Measurements from ENCODE around the gene LMX1B. TPM values are rescaled to one million over a fixed set of nuclear protein-coding genes. Genes with fewer than 3 reads are reported as not detected.

The LMX1B gene
- total and polyA plus RNA-seq, 7 donors: 0.12 to 1.4 (median 0.16) TPM; not detected in 2

DNA sequence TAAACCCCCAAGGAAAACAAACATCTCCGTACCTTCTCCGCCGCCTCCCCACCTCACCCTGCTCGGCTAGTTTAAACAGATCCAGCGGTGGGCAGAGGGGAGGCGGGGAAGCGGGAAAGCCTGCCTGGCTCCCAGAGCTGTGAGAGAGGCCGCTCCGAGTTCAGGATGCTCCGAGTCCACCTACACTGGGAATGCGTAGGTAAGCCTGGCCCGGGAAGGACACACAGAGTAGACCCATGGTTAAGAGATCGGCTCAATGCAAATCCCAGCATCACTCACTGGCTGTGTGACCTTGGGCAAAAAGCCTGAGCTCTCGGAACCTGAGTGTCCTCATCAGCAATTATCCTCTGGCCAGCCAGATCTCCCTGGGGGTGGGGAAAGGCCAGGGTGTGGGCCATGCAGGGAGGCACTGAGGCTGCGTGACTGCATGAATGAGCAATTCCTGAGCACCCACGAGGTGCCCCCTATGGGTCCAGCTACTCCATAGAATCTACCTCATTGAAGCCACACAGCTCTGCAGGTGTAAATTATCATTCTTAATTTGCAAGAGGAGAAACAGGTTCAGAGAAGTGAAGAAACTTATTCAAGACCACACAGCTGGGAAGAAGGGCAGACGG, 30.5 kb upstream of the LMX1B start:
- TF ChIP-seq, protein P1, sequence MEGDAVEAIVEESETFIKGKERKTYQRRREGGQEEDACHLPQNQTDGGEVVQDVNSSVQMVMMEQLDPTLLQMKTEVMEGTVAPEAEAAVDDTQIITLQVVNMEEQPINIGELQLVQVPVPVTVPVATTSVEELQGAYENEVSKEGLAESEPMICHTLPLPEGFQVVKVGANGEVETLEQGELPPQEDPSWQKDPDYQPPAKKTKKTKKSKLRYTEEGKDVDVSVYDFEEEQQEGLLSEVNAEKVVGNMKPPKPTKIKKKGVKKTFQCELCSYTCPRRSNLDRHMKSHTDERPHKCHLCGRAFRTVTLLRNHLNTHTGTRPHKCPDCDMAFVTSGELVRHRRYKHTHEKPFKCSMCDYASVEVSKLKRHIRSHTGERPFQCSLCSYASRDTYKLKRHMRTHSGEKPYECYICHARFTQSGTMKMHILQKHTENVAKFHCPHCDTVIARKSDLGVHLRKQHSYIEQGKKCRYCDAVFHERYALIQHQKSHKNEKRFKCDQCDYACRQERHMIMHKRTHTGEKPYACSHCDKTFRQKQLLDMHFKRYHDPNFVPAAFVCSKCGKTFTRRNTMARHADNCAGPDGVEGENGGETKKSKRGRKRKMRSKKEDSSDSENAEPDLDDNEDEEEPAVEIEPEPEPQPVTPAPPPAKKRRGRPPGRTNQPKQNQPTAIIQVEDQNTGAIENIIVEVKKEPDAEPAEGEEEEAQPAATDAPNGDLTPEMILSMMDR (IDR thresholded peaks at IDR 0.05): no peak
- TF ChIP-seq POLR2AphosphoS5 (IDR thresholded peaks at IDR 0.05) (no peak), EP300 (IDR thresholded peaks at IDR 0.05) (no peak), POLR2A (IDR thresholded peaks at IDR 0.05) (no peak)
- peaks cover 0 to 16% (median 0%) of the 10 kb centered on the region in 3 donors for H3K27me3 ChIP-seq
- no peak overlapping the region for H3K27ac ChIP-seq
- no peaks in the 10 kb centered on the region for H3K9me3 ChIP-seq
- intact Hi-C loops (cut with DNase I): no loop called here
- DNase-seq: no peak
- no peaks in the 10 kb centered on the region for H3K36me3 ChIP-seq
- WGBS, 2 donors: 20 to 56% methylated on average over 17 of the region's 17 CpGs
- peaks cover 0 to 16% (median 12%) of the 10 kb centered on the region in 4 donors for H3K4me1 ChIP-seq
- H3K4me3 ChIP-seq: no peak overlapping the region

DNA sequence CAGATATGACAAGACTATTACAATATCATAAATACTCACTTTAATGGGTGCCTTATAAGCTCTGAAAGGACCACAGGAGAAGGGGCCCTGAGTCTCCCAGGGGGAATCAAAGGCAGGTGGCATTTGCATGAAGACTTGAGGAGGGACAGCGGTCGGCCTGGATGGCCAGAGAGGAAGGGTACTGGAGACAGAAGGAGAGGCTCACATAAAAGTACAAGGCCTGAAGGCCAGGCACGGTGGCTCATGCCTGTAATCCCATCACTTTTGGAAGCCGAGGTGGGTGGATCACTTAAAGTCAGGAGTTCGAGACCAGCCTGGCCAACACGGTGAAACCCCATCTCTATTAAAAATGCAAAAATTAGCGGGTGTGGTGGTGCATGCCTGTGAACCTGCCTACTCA, 29.1 kb upstream of the LMX1B start:
- no peak overlapping the region for H3K27ac ChIP-seq
- no peak for DNase-seq
- no peak overlapping the region for H3K4me3 ChIP-seq
- intact Hi-C loops (cut with DNase I): no loop called here
- H3K4me1 ChIP-seq: peaks cover 0 to 19% (median 14%) of the 10 kb centered on the region in 4 donors
- 91 to 96% methylated on average over 7 of the region's 7 CpGs for WGBS, 2 donors
- TF ChIP-seq EP300 (IDR thresholded peaks at IDR 0.05) (no peak), POLR2A (IDR thresholded peaks at IDR 0.05) (no peak)
- H3K9me3 ChIP-seq: no peaks in the 10 kb centered on the region
- no peaks in the 10 kb centered on the region for H3K36me3 ChIP-seq
- H3K27me3 ChIP-seq: peaks cover 0 to 16% (median 0%) of the 10 kb centered on the region in 3 donors

- no peak for DNase-seq
Observed at GRCh38 chr9:126586236-126586635, 27.5 kb upstream of the LMX1B start.

GRCh38 chr9:126587187-126588185, 26.2 kb upstream of the LMX1B start:
- no peak overlapping the region for H3K4me3 ChIP-seq
- 46 to 53% methylated on average over 20 of the region's 20 CpGs for WGBS, 2 donors
- no peaks in the 10 kb centered on the region for H3K36me3 ChIP-seq
- intact Hi-C loops (cut with DNase I): no loop called here
- H3K27ac ChIP-seq: peak overlapping the region; percentile 40 to 64 (median 46)
- peaks cover 0 to 22% (median 16%) of the 10 kb centered on the region in 4 donors for H3K4me1 ChIP-seq
- peak; percentile 74 for DNase-seq
- peaks cover 0 to 10% (median 0%) of the 10 kb centered on the region in 3 donors for H3K27me3 ChIP-seq
- TF ChIP-seq EP300 (IDR thresholded peaks at IDR 0.05): peak in 1 of 4 donors; percentile 13
- no peak for TF ChIP-seq POLR2A (IDR thresholded peaks at IDR 0.05)
- TF ChIP-seq POLR2AphosphoS5 (IDR thresholded peaks at IDR 0.05): peak in 1 of 4 donors; percentile 25
- TF ChIP-seq, protein P1 (IDR thresholded peaks at IDR 0.05): no peak
- no peaks in the 10 kb centered on the region for H3K9me3 ChIP-seq

More at GRCh38 chr9:126586236-126586635, 27.5 kb upstream of the LMX1B start:
- Histone ChIP-seq H3K36me3 (no peaks in the 10 kb centered on the region), H3K27me3 (peaks cover 0 to 10% (median 0%) of the 10 kb centered on the region in 3 donors), H3K9me3 (no peaks in the 10 kb centered on the region), H3K27ac (no peak overlapping the region), H3K4me1 (peaks cover 0 to 19% (median 14%) of the 10 kb centered on the region in 4 donors), H3K4me3 (no peak overlapping the region)
- TF ChIP-seq EP300 (IDR thresholded peaks at IDR 0.05): no peak
- no peak for TF ChIP-seq POLR2AphosphoS5 (IDR thresholded peaks at IDR 0.05)
- no peak for TF ChIP-seq POLR2A (IDR thresholded peaks at IDR 0.05)
- TF ChIP-seq, protein P1 (IDR thresholded peaks at IDR 0.05): no peak
- intact Hi-C loops (cut with DNase I): no loop called here
- WGBS, 2 donors: 81 to 86% methylated on average over 14 of the region's 14 CpGs

Data from sigmoid colon (tissue), 7 donors.